Neuronal stem cell (in vitro differentiated cells): ENCODE data around the gene LCLAT1.
A peak's percentile ranks its signal among the peaks of the same experiment; 100 is the strongest.

ENCODE experiments used
- DNase-seq: peaks from one replicate; pipeline ENCODE4 v3.0.0-alpha.2; 2013; ENCODE audit warnings: low spot score
- H2AFZ ChIP-seq: one replicate; pipeline ENCODE4 v1.6.1; 2013; ENCODE audit warnings: mild to moderate bottlenecking, low read length, inconsistent platforms
- H2AK5ac ChIP-seq: 2 replicates; pipeline ENCODE4 v1.6.1; 2013; ENCODE audit warnings: low read depth, mild to moderate bottlenecking, inconsistent platforms, low read length, moderate library complexity, mixed read lengths
- H2BK120ac ChIP-seq: 2 replicates; pipeline ENCODE4 v1.6.1; 2013; ENCODE audit warnings: low read depth, mild to moderate bottlenecking, inconsistent platforms, low read length, moderate library complexity, mixed read lengths
- H2BK12ac ChIP-seq: one replicate; pipeline ENCODE4 v1.6.1; 2013; ENCODE audit warnings: low read length, inconsistent platforms
- H2BK15ac ChIP-seq: 2 replicates; pipeline ENCODE4 v1.6.1; 2013; ENCODE audit warnings: mild to moderate bottlenecking, low read length, inconsistent platforms, mixed read lengths
- H2BK5ac ChIP-seq: one replicate; pipeline ENCODE4 v1.6.1; 2013; ENCODE audit warnings: inconsistent platforms, mild to moderate bottlenecking, low read length, moderate library complexity
- H3K14ac ChIP-seq: one replicate; pipeline ENCODE4 v1.6.1; 2013; ENCODE audit warnings: low read length, inconsistent platforms
- H3K18ac ChIP-seq: 2 replicates; pipeline ENCODE4 v1.6.1; 2013; ENCODE audit warnings: low read length, inconsistent platforms
- H3K23ac ChIP-seq: 2 replicates; pipeline ENCODE4 v1.6.1; 2013; ENCODE audit warnings: low read depth, mild to moderate bottlenecking, mixed read lengths, low read length, inconsistent platforms; ENCODE audit not compliant: poor library complexity
- H3K27ac ChIP-seq: replicated peaks from 3 replicates; pipeline ENCODE4 v1.5.1; 2013; ENCODE audit warnings: low read length, inconsistent platforms
- H3K27me3 ChIP-seq, 3 experiments: 2 replicates each; pipeline ENCODE4 v1.6.1; 2013; ENCODE audit warnings: low read length in 3 of 3, mild to moderate bottlenecking in 2 of 3, inconsistent platforms in 1 of 3, low read depth in 1 of 3, mixed read lengths in 1 of 3, moderate library complexity in 1 of 3; ENCODE audit not compliant: control insufficient read depth in 3 of 3, insufficient read depth in 3 of 3
- H3K36me3 ChIP-seq, 2 donors: replicated peaks in 1 of 2; 2 replicates each; pipeline ENCODE4 v1.6.1; 2013; ENCODE audit warnings: low read length in 2 of 2; ENCODE audit not compliant: control insufficient read depth in 2 of 2, insufficient read depth in 2 of 2
- H3K4ac ChIP-seq: 2 replicates; pipeline ENCODE4 v1.6.1; 2013; ENCODE audit warnings: inconsistent platforms, mild to moderate bottlenecking, low read length, moderate library complexity
- H3K4me1 ChIP-seq, 2 donors: 1 replicate in 1 of 2; 2 replicates in 1 of 2; pipeline ENCODE4 v1.6.1; 2013; ENCODE audit warnings: low read length in 2 of 2, low read depth in 1 of 2; ENCODE audit not compliant: control insufficient read depth in 2 of 2, insufficient read depth in 1 of 2
- H3K4me2 ChIP-seq: one replicate; pipeline ENCODE4 v1.6.1; 2013; ENCODE audit warnings: mild to moderate bottlenecking, low read length, inconsistent platforms; ENCODE audit not compliant: insufficient read depth, poor library complexity, severe bottlenecking
- H3K4me3 ChIP-seq, 2 donors: 2 replicates each; pipeline ENCODE4 v1.5.1; 2013; ENCODE audit warnings: low read length in 2 of 2, mild to moderate bottlenecking in 2 of 2, inconsistent platforms in 1 of 2, moderate library complexity in 1 of 2
- H3K79me1 ChIP-seq: one replicate; pipeline ENCODE4 v1.6.1; 2013; ENCODE audit warnings: low read depth, mild to moderate bottlenecking, inconsistent platforms, low read length, moderate library complexity
- H3K9ac ChIP-seq: one replicate; pipeline ENCODE4 v1.6.1; 2013; ENCODE audit warnings: mild to moderate bottlenecking, low read depth, low read length, inconsistent platforms; ENCODE audit not compliant: poor library complexity
- H3K9me3 ChIP-seq, 2 donors: replicated peaks in 1 of 2; 2 replicates each; pipeline versions ENCODE3 to v1.6.1; 2013; ENCODE audit warnings: low read length in 2 of 2, mild to moderate bottlenecking in 2 of 2, inconsistent platforms in 1 of 2, low read depth in 1 of 2, mixed read lengths in 1 of 2, moderate library complexity in 1 of 2; ENCODE audit not compliant: control insufficient read depth in 2 of 2, insufficient read depth in 1 of 2
- H4K8ac ChIP-seq: one replicate; pipeline ENCODE4 v1.6.1; 2013; ENCODE audit warnings: low read depth, mild to moderate bottlenecking, inconsistent platforms, low read length, moderate library complexity
- H4K91ac ChIP-seq: one replicate; pipeline ENCODE4 v1.6.1; 2013; ENCODE audit warnings: low read length, low read depth, mild to moderate bottlenecking, inconsistent platforms; ENCODE audit not compliant: poor library complexity
- WGBS, 2 donors: extraction: QIAGEN DNeasy Blood & Tissue Kit; methylation state at CpG; one replicate each; pipeline ENCODE4 v1.1.7; 2013; ENCODE audit warnings: missing lambda C conversion rate in 2 of 2, mixed read lengths in 1 of 2; ENCODE audit not compliant: insufficient read length in 2 of 2, insufficient replicate concordance in 1 of 2; ENCODE audit errors: extremely low coverage in 2 of 2; 5-methylcytosine and 5-hydroxymethylcytosine counted together

LCLAT1 gene

GRCh38 chr2:30433541-30434299 lies 13.3 kb upstream of the LCLAT1 start:
- WGBS, 2 donors, result no CpG with 5 or more reads among the region's 8 CpGs
- Histone ChIP-seq H3K18ac (no peak overlapping the region), H2BK15ac (no peak overlapping the region)

GRCh38 chr2:30434708-30435107 lies 12.3 kb upstream of the LCLAT1 start:
- Histone ChIP-seq H2AK5ac (no peak overlapping the region), H3K9ac (no peak overlapping the region), H3K14ac (no peak overlapping the region), H2BK15ac (no peak overlapping the region), H2AFZ (no peak overlapping the region), H3K27me3 (no peaks in the 10 kb centered on the region), H3K79me1 (no peaks in the 10 kb centered on the region), H3K9me3 (no peaks in the 10 kb centered on the region), H2BK120ac (no peak overlapping the region), H4K8ac (no peak overlapping the region), H2BK5ac (no peak overlapping the region), H3K23ac (no peak overlapping the region), H3K4me1 (peaks cover 5 to 16% of the 10 kb centered on the region in 2 donors), H2BK12ac (no peak overlapping the region), H3K18ac (no peak overlapping the region), H3K4me2 (no peak overlapping the region), H3K4ac (no peak overlapping the region), H3K27ac (no peak overlapping the region), H4K91ac (no peak overlapping the region), H3K4me3 (no peak overlapping the region), H3K36me3 (no peaks in the 10 kb centered on the region)
- no CpG with 5 or more reads among the region's 4 CpGs for WGBS, 2 donors
- DNase-seq, result no peak

More at GRCh38 chr2:30433541-30434299, 13.3 kb upstream of the LCLAT1 start:
- Histone ChIP-seq H3K4ac (no peak overlapping the region), H3K27ac (no peak overlapping the region), H4K91ac (no peak overlapping the region), H3K4me2 (no peak overlapping the region), H3K23ac (no peak overlapping the region), H4K8ac (no peak overlapping the region), H3K9ac (no peak overlapping the region), H2AFZ (peak overlapping the region; percentile 51), H3K36me3 (no peaks in the 10 kb centered on the region), H2AK5ac (no peak overlapping the region), H3K4me1 (peaks cover 5 to 16% of the 10 kb centered on the region in 2 donors), H3K79me1 (no peaks in the 10 kb centered on the region), H2BK120ac (no peak overlapping the region), H3K27me3 (no peaks in the 10 kb centered on the region), H3K4me3 (no peak overlapping the region), H3K14ac (no peak overlapping the region), H2BK12ac (no peak overlapping the region), H3K9me3 (no peaks in the 10 kb centered on the region), H2BK5ac (no peak overlapping the region)
- no peak for DNase-seq

GRCh38 chr2:30436859-30437435 lies 10.1 kb upstream of the LCLAT1 start:
- WGBS, 2 donors, result no CpG with 5 or more reads among the region's 1 CpG

GRCh38 chr2:30437809-30438548 lies 9.1 kb upstream of the LCLAT1 start:
- no peak overlapping the region for H2BK120ac ChIP-seq
- no peaks in the 10 kb centered on the region for H3K36me3 ChIP-seq
- no peak overlapping the region for H2BK15ac ChIP-seq
- H3K27me3 ChIP-seq, result peaks cover 0 to 3% (median 0%) of the 10 kb centered on the region in 3 experiments
- no CpG with 5 or more reads among the region's 4 CpGs for WGBS, 2 donors
- no peak overlapping the region for H3K27ac ChIP-seq
- H2AK5ac ChIP-seq, result no peak overlapping the region
- H3K23ac ChIP-seq, result no peak overlapping the region
- H3K9ac ChIP-seq, result no peak overlapping the region
- H2AFZ ChIP-seq, result no peak overlapping the region
- no peak overlapping the region for H3K4me3 ChIP-seq
- no peak overlapping the region for H4K8ac ChIP-seq
- no peak overlapping the region for H4K91ac ChIP-seq
- H2BK12ac ChIP-seq, result no peak overlapping the region
- peaks cover 5 to 16% of the 10 kb centered on the region in 2 donors for H3K4me1 ChIP-seq
- H3K4me2 ChIP-seq, result no peak overlapping the region
- H3K79me1 ChIP-seq, result no peaks in the 10 kb centered on the region
- H3K9me3 ChIP-seq, result no peaks in the 10 kb centered on the region
- no peak overlapping the region for H3K18ac ChIP-seq
- DNase-seq, result no peak
- H3K4ac ChIP-seq, result no peak overlapping the region
- H3K14ac ChIP-seq, result no peak overlapping the region
- H2BK5ac ChIP-seq, result no peak overlapping the region

More at GRCh38 chr2:30436859-30437435, 10.1 kb upstream of the LCLAT1 start:
- DNase-seq, result no peak
- no peak overlapping the region for H3K18ac ChIP-seq
- no peak overlapping the region for H2BK120ac ChIP-seq
- no peaks in the 10 kb centered on the region for H3K9me3 ChIP-seq
- no peak overlapping the region for H3K23ac ChIP-seq
- peaks cover 0 to 3% (median 0%) of the 10 kb centered on the region in 3 experiments for H3K27me3 ChIP-seq
- no peak overlapping the region for H2BK15ac ChIP-seq
- no peak overlapping the region for H3K4me2 ChIP-seq
- H3K27ac ChIP-seq, result no peak overlapping the region
- H3K79me1 ChIP-seq, result no peaks in the 10 kb centered on the region
- H4K8ac ChIP-seq, result no peak overlapping the region
- no peak overlapping the region for H3K4me3 ChIP-seq
- no peaks in the 10 kb centered on the region for H3K36me3 ChIP-seq
- H3K14ac ChIP-seq, result no peak overlapping the region
- no peak overlapping the region for H2BK5ac ChIP-seq
- peaks cover 5 to 16% of the 10 kb centered on the region in 2 donors for H3K4me1 ChIP-seq
- H2AK5ac ChIP-seq, result no peak overlapping the region
- no peak overlapping the region for H4K91ac ChIP-seq
- H3K9ac ChIP-seq, result no peak overlapping the region
- H2AFZ ChIP-seq, result no peak overlapping the region
- no peak overlapping the region for H3K4ac ChIP-seq
- no peak overlapping the region for H2BK12ac ChIP-seq
